HT1080 (cell line): ENCODE results near the gene SERP2. TPM values are rescaled to one million over a fixed set of nuclear protein-coding genes. Genes with fewer than 3 reads are reported as not detected.
"Not testable (repeated sequence)": the region's sequence is repeated elsewhere in the genome, so short reads cannot be mapped to it uniquely, and the experiment has no call there.

Experiments used
- DNase-seq: peaks from one replicate; pipeline ENCODE4 v3.0.0-alpha.2; 2015; ENCODE audit warnings: low read depth
- polyA plus RNA-seq, 2 experiments: library from polyadenylated mRNA; depleted of rRNA; stranded (reverse); fragments of >200 nt; gene quantifications; 2 replicates each; pipeline ENCODE4 v1.2.3, GENCODE V29; 2015
- total RNA-seq: library from RNA; depleted of rRNA; stranded (reverse); fragments of >200 nt; shearing (Covaris generic); gene quantifications from 2 replicates; pipeline ENCODE4 v1.2.3, GENCODE V29; 2014; rRNA removed

SERP2 gene
- not detected in 2 replicates for total RNA-seq
- polyA plus RNA-seq (2015; cell fraction: cytosol; rRNA removed): not detected in 2 replicates
- polyA plus RNA-seq (2015; cell fraction: nucleus; rRNA removed): not detected in 2 replicates

- no peak for DNase-seq
Measured at GRCh38 chr13:44373601-44374347, at the start of gene SERP2. TSS of gene SERP2 (plus strand) at chr13:44373824. CDS start at chr13:44374026, 202 bp downstream.

DNA sequence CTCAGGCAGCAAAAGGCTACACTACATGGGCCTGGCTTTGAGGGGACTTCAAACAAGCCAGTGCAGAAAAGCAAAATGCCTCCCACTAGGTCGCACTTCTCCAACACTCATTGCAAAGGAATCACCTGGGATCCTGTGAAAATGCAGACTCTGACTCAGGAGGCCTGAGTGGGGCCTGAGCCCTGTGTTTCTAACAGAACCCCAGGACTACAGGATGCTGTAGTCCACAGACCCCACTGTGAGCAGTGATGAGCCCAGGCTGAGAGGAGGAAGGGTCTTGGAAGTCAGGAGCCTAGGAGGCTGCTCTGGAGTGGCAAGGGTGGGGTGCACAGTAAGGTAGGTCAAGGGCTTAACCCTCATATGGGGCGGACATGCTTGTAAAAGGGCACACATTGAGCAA lies 46.7 kb upstream of the SERP2 start:
- DNase-seq: no peak

DNA sequence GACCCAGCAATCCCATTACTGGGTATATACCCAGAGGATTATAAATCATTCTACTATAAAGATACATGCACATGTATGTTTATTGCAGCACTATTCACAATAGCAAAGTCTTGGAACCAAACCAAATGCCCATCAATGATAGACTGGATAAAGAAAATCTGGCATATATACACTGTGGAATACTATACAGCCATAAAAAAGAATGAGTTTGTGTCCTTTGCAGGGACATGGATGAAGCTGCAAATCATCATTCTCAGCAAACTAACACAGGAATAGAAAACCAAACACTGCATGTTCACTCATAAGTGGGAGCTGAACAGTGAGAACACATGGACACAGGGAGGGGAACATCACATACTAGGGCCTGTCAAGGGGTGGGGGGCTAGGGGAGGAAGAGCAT lies 44.6 kb upstream of the SERP2 start:
- DNase-seq: not testable (repeated sequence)

GRCh38 chr13:44329909-44330545 lies 43.6 kb upstream of the SERP2 start:
- DNase-seq: no peak

GRCh38 chr13:44331446-44331845 lies 42.2 kb upstream of the SERP2 start:
- DNase-seq: no peak

DNA sequence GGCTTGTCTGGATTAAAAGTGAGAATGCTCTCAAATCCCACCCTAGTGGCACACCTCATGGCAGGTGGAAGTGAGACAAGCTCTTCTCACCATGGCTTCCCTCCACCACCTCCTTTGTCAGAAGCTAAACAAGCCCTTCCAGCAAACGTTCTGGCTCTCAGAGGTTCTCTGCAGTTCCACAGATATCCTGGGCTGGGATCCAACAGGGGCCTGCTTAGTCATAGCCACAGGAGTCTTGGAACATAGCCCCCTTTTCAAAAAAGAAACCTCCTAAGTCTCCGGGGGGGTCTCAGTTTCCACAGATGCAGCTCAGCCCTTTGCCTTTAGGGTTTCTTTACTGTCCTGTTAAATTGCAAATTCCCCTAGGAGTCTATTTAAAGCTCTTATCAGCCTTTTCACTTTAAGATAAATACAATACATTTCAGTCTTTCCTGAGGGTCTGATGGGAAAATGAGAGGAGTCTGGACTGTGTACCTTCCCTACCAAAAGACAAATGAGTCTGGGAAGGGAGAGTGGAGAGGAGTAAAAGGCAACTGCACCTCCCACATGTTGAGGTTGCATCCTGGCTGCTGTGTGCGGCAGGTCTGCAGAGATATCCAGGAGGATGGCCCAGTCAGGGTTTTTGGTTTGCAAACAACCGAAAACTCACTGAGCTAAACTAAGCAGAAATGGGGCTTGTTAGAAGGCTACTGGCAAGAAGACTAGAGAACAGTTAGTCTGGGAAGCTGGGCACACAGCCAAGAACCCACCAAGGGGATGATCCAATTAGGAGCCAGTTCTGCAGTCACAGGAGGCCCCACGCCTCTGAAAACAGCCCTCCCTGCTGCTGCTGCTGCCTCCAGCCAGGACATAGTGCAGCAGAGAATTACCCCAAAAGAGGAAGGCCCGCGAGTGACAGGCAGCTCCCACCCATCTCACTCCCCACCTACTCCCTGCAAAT lies 41.4 kb upstream of the SERP2 start:
- DNase-seq: peak; percentile 92

DNA sequence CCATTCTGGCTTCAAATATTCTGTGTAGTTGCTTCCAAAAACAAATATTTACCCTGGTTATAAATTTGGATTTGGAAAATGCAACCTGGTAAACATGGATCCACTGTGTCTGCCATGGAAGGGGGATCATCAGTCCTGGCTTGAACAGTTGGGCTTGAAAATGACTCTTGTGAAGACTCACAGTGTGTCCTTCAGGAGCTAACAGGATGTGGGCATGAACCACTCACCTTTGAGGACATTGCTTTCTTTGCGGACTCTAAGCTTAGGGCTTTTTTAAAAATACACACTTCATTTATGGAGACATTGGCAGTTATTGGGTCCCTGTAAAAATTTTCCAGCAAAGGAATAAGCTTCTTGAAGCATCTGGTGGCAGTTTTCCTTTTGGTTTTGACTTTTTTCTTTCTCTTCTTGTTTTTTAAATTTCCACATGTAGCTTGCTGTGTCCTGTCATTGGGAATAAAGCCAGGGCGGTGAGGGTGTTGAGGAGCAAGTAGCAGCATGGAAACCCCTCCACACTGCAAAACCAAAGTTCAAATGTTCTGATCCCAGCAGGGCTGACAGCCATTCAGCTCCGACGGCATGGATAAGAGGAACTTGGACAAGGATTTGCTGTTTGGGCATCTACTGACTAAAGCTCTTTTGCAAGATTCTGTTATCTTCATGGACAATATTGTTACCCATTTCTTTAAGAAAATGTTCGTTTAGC lies 39.5 kb upstream of the SERP2 start:
- peak; percentile 53 for DNase-seq

- DNase-seq: no peak
Measured at GRCh38 chr13:44334751-44335150, 38.9 kb upstream of the SERP2 start.

DNA sequence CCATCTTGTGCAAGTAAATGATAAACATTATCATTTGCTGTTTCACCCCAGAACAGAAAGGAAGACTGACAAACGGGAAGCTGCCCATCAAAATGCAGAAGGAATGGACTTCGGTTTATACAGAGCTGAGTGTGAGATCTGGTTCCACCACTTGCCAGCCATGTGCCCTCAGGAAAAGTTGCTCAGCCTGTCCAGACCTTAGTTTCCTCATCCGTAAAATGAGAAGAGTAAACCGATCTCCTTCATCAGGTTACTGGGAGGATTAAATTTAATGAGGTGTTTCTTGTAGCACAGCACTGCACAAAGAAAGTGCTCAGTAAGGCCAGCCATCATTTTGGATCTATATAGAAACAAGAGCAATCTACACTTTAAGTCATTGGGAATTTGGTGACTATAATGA lies 36.7 kb upstream of the SERP2 start:
- no peak for DNase-seq

GRCh38 chr13:44337581-44337980 lies 36.0 kb upstream of the SERP2 start:
- DNase-seq: no peak

DNA sequence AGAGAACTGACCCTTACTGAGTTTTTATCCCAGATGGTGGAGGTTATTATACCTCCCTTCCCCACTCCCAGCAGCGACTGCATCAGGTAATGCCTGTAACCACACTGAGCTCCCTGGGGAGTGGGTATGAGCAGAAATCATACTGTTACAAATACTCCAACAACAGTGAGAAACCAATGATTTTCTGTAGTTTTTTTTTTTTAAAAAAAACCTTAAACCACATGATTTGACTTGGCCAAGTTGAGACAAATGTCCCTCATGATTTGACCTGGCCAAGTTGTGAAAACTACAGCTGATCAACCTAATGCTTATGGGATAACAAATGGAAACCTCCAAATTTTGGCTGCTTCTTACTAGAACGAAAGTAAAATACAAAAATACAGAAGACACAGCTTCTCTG lies 33.1 kb upstream of the SERP2 start:
- no peak for DNase-seq

DNA sequence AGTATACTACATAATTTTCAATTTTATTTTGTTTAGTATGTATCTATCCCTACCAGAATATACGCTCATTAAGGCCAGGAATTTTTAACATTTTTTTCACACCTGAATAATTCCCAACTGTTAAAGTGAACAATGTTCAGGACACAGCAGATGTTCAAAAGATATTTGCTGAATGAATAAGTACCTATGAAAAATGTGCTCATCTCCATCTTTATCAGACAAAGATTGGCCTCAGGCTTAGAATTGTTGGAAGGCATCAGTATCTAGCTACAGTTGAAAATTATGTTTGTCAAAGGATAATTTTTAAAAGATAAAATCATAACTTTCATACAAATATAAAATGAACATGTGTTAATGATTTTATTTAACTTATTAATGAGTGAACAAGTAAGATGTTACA lies 30.9 kb upstream of the SERP2 start:
- no peak for DNase-seq

- DNase-seq: no peak
Measured at GRCh38 chr13:44346534-44346933, 27.1 kb upstream of the SERP2 start.

- no peak for DNase-seq
Measured at GRCh38 chr13:44347301-44347700, 26.3 kb upstream of the SERP2 start.

- DNase-seq: no peak
Measured at GRCh38 chr13:44347949-44348348, 25.7 kb upstream of the SERP2 start.

GRCh38 chr13:44350775-44351504 lies 22.7 kb upstream of the SERP2 start:
- DNase-seq: no peak

- no peak for DNase-seq
Measured at GRCh38 chr13:44351505-44351854, 22.1 kb upstream of the SERP2 start.

DNA sequence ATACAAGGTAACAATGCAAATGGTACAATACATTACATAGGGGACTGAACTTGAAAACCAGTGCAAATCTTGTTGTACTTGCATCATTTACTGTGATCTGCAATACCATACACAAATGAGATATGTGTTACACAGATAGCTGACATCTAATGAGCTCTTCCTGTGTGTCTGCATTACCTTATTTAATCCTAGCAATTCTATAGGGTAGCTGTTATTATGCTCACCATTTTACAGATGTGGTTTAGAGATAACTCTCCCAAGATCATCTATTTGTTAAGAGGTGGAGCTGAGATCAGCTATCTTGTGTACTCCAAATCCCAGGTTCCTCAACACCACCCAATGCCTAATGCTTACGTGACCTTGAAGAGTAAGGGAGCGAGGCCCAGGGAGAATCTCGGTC lies 21.4 kb upstream of the SERP2 start:
- no peak for DNase-seq

DNA sequence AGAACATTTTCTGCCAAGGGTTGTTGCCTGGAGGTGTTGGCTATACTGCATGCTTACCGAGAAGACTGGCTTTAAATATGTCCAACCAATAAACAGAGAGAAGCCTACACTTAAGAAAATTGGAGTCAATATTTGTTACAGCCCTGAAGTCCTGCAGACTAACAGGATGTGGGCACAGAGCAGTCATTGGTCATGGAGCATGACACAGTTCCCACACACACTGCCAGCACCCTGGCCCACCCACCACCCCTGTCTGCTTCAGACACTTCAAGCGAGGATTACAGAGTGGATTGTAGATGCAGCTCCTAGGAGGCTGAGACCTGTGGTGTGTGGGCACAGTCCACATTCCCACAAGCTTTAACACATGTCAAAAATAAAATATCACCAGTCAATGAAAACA lies 21.0 kb upstream of the SERP2 start:
- peak; percentile 80 for DNase-seq

DNA sequence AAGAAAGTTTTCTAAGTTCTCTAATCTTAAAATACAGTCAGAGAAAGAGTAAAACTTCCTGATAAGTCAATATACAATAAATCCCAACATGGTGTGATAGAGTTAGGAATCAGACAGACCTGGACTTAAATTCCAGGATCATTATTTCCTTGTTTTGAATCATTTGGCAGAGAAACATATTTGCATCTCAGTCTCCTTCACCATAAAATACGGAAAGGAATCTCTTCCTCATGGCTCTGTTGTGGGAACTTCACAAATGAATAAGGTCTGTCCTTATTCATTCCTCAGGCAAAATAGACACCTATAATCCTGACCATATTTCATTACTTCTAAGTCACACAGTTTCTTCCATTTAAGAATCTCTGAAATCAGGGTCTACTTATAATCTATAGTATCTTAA lies 19.3 kb upstream of the SERP2 start:
- DNase-seq: no peak

DNA sequence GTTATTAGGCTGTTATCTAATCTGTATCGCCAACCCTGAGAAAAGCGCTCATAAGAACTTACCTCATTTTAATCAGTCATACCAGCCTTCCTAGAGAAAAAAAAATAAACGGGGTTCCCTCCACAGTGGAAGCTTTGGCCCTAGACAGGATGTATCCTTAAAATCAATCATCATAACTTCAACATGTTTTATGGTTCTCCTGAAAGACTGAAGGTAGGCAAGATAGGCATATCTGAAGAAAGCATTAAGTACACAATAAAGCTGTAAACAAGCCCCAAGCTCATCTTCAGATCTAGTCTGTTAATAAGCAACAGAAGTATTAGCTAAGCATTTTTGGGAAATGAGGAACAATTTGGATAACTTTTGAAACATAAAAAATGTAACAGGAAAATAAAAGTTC lies 18.7 kb upstream of the SERP2 start:
- no peak for DNase-seq
